HG02642 (cell line): ENCODE results near the gene ADRA2C.

ENCODE experiments used
- ATAC-seq: cut with Tn5 transposase; IDR thresholded peaks from one replicate; pipeline ENCODE4 v1.9.1; 2021; ENCODE audit warnings: mild to moderate bottlenecking; ENCODE audit not compliant: unreplicated experiment, poor library complexity

Gene ADRA2C

DNA sequence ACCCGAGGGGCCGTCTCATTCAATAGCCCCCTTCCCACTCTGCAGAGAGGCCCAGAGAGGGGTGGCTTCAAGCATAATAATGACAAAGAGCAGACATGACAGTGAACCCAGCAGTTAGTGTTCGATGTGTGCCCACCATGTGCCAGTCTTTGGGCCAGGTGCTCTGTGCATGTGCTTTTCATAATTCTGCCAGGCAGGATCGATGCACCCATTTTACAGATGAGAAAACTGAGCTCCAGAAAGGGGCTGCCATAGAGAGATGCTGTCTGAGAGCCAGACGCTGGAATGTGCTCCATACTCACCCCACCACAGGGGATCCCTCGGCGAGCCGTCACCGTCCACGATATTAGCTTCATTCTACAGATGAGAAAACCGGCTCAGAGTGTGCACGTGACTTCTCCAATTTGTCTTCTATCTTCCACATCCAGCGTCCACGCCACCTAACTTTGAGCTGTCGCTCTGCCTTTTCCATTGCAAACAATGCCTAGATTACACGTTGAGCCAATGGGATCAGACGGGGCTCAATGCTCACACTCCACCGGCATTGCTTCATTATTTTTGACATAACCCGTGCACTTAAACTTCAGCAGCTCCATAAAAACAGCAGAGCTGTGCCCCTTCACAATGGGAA lies 8.2 kb downstream of the ADRA2C start:
- no peak for ATAC-seq

GRCh38 chr4:3775005-3775404 lies 8.8 kb downstream of the ADRA2C start:
- no peak for ATAC-seq

- ATAC-seq = no peak
Observed at GRCh38 chr4:3775576-3775975, 9.4 kb downstream of the ADRA2C start.

- no peak for ATAC-seq
Observed at GRCh38 chr4:3776166-3777032, 10.2 kb downstream of the ADRA2C start.

- ATAC-seq = no peak
Observed at GRCh38 chr4:3777033-3777390, 10.8 kb downstream of the ADRA2C start.

- no peak for ATAC-seq
Observed at GRCh38 chr4:3777669-3778068, 11.5 kb downstream of the ADRA2C start.

- ATAC-seq = no peak
Observed at GRCh38 chr4:3779509-3779908, 13.3 kb downstream of the ADRA2C start.

DNA sequence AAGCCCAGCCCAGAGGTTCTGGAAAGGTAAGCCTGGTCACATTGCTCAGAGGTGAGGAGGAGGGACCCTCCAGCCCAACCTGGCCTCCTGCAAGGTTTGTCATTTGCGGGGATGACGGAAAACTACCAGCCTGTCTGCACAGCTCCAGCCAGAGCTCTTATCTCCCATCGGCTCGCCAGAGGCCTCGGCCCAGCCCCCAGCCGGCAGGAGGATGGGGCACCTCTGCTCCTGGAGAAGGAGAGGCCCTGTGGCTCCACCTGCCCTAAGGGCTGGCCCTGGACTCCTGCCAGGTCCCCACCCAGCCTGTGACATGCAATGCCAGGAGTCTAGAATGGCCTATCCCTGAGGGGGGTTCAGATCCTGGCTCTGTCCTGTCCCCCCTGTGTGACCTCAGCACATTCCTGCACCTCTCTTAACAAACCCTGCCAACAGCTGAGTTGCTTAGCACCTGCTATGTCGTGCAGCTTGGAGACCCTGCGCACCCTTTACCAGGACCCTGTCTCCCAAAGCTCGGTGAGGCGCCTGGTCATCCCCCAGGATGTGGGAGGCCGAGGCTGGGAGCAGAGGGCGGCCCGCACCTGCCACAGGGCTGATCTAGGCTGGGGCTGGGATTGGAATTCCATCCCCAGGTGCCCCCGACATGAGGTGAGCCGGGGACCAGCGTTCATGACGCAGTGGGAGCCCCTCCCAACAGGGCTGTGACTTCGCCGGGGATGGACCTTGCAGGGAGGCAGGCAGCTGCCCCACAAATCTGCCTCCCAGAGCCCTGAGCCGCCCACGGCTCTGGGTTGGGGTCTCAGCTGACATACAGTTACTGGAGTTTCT lies 14.4 kb downstream of the ADRA2C start:
- ATAC-seq = no peak

DNA sequence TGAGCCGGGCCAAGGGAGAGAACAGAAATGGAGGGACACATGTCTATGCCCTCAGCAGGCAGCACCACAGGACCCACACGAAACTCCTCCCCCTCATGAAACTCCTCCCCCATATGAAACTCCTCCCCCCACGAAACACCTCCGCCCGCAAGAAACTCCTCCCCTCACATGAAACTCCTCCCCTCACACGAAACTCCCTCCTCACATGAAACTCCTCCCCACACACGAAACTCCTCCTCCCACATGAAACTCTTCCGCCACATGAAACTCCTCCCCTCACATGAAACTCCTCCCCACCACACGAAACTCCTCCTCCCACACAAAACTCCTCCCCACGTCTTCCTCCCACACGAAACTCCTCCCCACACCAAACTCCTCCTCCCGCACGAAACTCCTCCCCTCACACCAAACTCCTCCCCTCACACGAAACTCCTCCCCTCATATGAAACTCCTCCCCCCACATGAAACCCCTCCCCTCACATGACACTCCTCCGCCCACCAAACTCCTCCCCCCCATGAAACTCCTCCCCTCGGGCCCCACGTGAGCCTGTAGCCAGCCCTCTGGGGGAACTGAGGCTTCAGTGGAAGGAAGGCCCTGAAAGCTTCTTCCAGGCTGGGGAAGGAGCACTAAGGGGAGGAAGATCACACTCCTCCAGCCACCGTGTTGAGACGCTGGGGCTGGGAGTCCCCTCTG lies 15.2 kb downstream of the ADRA2C start:
- ATAC-seq = no peak

DNA sequence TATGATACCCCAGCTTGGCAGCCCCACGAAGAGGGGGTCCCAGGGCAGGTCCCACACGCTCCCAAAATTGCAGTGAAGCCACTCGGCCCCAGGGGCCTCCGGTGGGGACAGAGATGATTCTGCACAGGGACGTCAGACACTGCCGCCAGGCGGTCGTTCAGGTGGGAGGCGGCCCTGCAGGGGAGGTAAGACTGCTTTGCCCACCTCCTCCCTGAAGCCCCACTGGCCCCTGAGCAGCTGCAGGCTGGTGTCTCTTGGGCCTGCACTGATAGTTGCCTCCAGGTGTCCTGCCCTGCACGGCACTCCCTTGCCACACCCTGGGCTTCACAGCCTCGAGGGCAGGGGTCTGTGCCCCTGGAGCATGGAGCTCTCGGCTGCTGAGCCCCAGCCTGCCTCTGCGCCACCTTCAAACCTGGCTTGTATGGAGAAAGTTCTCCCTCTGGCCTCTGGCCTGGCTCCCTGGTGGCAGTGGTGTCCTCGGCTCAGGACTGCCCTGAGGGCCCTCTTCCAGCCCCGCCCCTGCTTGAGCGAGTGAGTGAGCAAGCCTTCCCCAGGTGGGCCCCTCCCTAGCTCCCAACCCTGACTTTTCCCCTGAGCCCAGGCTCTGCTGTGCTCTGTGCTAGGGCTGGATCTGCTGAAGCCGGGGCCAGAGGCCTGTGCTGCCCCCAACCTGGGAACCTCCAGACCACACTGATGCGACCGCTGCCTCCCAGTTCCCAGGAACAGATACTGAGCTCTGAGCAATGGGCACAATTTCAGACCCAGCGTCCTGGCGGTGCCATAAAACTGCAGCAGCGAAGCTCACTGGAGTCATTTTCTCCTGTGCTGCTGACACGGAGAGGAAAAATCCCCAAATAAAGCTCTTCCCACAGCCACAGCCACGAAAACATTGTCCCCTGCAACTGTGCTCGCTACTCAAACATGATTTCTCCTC lies 16.1 kb downstream of the ADRA2C start:
- ATAC-seq = no peak

- no peak for ATAC-seq
Observed at GRCh38 chr4:3783693-3784306, 17.6 kb downstream of the ADRA2C start.

DNA sequence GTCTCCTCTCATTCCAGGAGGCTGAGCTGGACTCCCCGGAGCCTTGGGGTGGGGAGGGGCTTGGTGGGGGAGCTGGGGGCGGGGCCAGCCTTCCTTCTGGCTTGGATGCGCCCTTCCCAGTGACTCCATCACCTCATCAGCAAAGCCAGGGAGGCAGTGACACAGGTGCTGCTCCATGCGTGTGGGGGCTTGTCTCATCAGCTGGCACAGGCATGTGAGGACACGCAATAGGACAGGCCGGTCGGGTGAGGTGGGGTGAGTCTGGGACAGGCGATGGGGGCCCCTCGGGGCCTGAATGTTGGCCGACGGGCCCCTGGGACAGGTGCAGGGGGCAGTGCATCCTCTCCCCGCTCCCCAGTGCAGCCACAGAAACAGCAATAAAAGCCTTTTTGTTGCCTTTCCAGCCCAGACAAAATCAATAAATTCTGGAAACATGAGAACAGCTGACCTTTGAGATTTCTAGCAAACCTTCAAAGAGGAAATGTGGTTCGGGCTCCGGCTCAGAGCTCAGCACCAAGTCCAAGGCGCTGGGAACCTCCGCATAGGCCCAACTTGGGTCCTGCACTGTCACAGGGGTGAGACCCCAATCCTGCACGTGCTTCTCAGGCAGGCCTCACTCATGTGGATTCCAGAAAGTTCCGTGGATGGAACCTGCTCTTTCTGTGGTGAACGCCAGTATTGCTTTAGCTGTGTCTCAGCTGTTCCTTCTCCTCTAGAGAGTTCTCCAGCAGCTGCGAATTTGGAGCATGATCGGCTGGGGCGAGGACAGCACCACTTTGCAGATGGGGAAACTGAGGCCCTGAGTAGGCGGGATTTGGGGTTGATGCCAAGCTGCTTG lies 18.5 kb downstream of the ADRA2C start:
- ATAC-seq = no peak

DNA sequence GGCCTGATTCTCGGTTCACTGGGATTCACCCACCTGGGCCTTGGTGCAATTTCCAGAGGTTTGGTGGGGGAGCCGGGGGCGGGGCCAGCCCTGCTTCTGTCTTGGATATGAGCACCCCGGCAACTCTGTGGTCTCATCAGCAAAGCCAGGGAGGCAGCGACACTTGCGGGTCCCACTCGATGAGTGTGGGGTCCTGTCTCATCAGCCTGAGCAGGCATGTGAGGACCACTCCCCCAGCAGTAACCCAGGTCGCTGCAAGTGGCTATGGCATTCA lies 19.0 kb downstream of the ADRA2C start:
- no peak for ATAC-seq

GRCh38 chr4:3786196-3786869 lies 20.1 kb downstream of the ADRA2C start:
- ATAC-seq = no peak

DNA sequence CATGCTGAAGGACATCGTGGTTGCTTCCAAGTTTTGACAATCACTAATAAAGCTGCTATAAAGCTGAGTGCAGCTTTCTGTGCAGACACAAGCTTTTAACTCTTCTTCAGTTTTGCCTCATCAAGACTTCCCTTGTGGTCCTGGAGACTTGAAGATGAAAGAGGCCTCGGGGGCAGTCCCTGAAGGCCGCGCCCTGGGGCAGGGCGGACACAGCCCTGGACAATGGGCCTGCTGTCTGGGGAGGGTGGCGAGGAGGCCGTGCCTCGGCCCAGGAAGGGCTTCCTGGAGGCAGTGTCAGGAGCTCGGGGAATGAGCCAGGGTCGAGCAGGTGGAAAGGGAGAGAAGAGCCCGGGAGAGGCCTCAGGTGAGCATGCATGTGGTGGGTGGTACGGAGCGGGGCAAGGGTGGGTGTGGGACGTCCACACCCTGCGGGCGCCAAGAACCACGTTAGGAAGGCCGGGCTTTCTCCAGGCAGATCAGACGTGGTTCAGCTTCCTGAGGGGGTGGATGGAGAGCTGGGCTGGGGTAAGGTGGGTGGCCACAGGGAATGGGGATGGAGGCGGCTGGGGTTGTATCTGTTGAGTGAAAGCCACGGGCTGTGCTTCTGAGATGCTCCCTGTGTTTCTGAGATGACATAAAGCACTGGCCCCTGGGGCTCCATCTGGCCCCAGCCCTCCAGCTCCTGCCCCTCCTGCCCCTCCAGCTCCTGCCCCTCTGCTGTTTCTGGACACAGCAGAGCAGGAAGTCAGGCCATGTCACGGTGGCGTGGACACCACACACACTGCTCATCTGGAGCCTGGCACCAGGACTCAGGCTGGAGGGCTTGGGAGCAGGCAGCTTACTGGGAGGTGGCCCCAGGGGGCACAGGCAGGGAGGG lies 21.5 kb downstream of the ADRA2C start:
- no peak for ATAC-seq

DNA sequence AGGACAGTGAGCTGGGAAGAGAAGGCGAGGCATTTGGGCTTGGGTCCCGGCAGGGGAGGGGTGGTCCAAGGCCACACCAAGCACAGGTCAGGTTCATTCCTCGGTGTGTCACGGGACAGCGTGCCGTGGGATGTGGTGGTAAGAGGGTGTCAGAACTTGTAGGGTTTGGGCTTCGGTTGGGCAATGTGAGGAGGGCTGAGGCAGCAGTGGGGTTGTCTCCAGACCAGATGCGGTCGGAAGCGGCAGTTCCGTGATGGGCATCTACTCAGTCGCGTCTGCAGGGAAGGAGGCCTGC lies 22.1 kb downstream of the ADRA2C start:
- no peak for ATAC-seq

GRCh38 chr4:3789587-3789986 lies 23.4 kb downstream of the ADRA2C start:
- no peak for ATAC-seq
